ENCODE data around the gene OTUD7B.

OTUD7B gene

GRCh38 chr1:149888247-149888998 lies 122.1 kb downstream of the OTUD7B start:
- Histone ChIP-seq H3K36me3 (ENCODE audit: control insufficient read depth, insufficient read depth, low read length) (no peaks in the 10 kb centered on the region), H3K4me3 (ENCODE audit: extremely low read depth, insufficient read depth, low read length, poor library complexity, severe bottlenecking) (peak overlapping the region; percentile 60), H3K27ac (ENCODE audit: low read depth, low read length, severe bottlenecking) (peak overlapping the region; percentile 100), H3K4me1 (ENCODE audit: control insufficient read depth, insufficient read depth, low read length, poor library complexity, severe bottlenecking) (no peaks in the 10 kb centered on the region), H3K9me3 (ENCODE audit: control insufficient read depth, low read length) (no peaks in the 10 kb centered on the region)
- WGBS, 2 experiments (ENCODE audit: insufficient coverage in 2 of 2) = 3 to 4% methylated on average over 25 to 26 of the region's 28 CpGs

All from mesodermal cell (in vitro differentiated cells).